SK-N-MC (cell line): ENCODE data around the gene AJUBA.

Experiments
- EZH2 ChIP-seq: fragments of 200-600 bp; sonication (generic); IDR thresholded peaks from one replicate; pipeline ENCODE4 v1.6.1; 2017; ENCODE audit warnings: antibody characterized with exemption
- FOXP2 ChIP-seq: optimal IDR thresholded peaks from 2 replicates; pipeline ENCODE3; 2011; ENCODE audit warnings: mild to moderate bottlenecking, moderate library complexity; ENCODE audit not compliant: insufficient read depth; ENCODE audit errors: extremely low read length, control extremely low read depth
- POLR2AphosphoS5 ChIP-seq: IDR thresholded peaks from 2 replicates; pipeline ENCODE4 v1.6.1; 2012; ENCODE audit warnings: mild to moderate bottlenecking, low read depth, low read length, borderline replicate concordance

DNA sequence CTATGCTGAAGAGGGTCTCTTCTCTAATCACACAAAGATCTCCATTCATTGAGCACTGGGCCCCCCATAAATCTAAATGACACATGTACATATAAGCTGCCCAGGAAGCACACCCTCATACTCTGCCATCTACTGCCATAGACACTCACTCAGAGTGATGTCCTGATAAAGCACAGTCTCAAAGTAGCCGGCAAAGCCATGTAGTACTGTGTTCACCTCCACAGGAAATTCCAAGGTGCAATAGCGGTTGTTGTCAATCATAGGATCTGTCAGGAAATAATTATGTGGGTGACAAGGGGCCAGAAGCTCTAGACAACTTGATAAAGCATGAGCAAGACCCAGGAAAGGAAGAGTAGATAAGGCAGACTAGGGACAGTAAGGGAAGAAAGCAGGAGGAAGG is 60.1 kb downstream of the AJUBA start:
- TF ChIP-seq POLR2AphosphoS5 (no peak), EZH2 (no peak), FOXP2 (no peak)
